IPS DF 4.7 (cell line): ENCODE measurements around the gene KHDRBS1.
"Not testable (repeated sequence)": the region's sequence is repeated elsewhere in the genome, so short reads cannot be mapped to it uniquely, and the experiment has no call there.

Source experiments
- DNase-seq: peaks from one replicate; pipeline ENCODE4 v3.0.0-alpha.2; 2013; ENCODE audit warnings: low spot score; ENCODE audit errors: extremely low read depth

The KHDRBS1 gene

GRCh38 chr1:32013386-32014198 is at the start of gene KHDRBS1:
TSS of gene KHDRBS1 (plus strand) at chr1:32013868. CDS start at chr1:32013996, 128 bp downstream.
- DNase-seq = peak; percentile 87

GRCh38 chr1:31970873-31971272 is 42.8 kb upstream of the KHDRBS1 start:
- DNase-seq = no peak

- no peak for DNase-seq
Measured at GRCh38 chr1:31976401-31976800, 37.3 kb upstream of the KHDRBS1 start.

- peak; percentile 69 for DNase-seq
Measured at GRCh38 chr1:31977385-31978131, 36.1 kb upstream of the KHDRBS1 start.

GRCh38 chr1:31978843-31979400 is 34.7 kb upstream of the KHDRBS1 start:
- DNase-seq = no peak

- DNase-seq = no peak
Measured at GRCh38 chr1:31980835-31981455, 32.7 kb upstream of the KHDRBS1 start.

- no peak for DNase-seq
Measured at GRCh38 chr1:31981456-31981839, 32.2 kb upstream of the KHDRBS1 start.

- no peak for DNase-seq
Measured at GRCh38 chr1:31981972-31982371, 31.7 kb upstream of the KHDRBS1 start.

- no peak for DNase-seq
Measured at GRCh38 chr1:31984419-31985347, 29.0 kb upstream of the KHDRBS1 start.

- DNase-seq = no peak
Measured at GRCh38 chr1:31985430-31985829, 28.2 kb upstream of the KHDRBS1 start.

- DNase-seq = no peak
Measured at GRCh38 chr1:31987135-31987619, 26.5 kb upstream of the KHDRBS1 start.

- no peak for DNase-seq
Measured at GRCh38 chr1:31989964-31990363, 23.7 kb upstream of the KHDRBS1 start.

- no peak for DNase-seq
Measured at GRCh38 chr1:31991182-31991581, 22.5 kb upstream of the KHDRBS1 start.

GRCh38 chr1:31995263-31995662 is 18.4 kb upstream of the KHDRBS1 start:
- DNase-seq = no peak

GRCh38 chr1:31996121-31996520 is 17.5 kb upstream of the KHDRBS1 start:
- DNase-seq = not testable (repeated sequence)

GRCh38 chr1:32001863-32002262 is 11.8 kb upstream of the KHDRBS1 start:
- DNase-seq = no peak

GRCh38 chr1:32002285-32002684 is 11.4 kb upstream of the KHDRBS1 start:
- not testable (repeated sequence) for DNase-seq

- no peak for DNase-seq
Measured at GRCh38 chr1:32005522-32005921, 8.1 kb upstream of the KHDRBS1 start.

- no peak for DNase-seq
Measured at GRCh38 chr1:32007591-32007940, 6.1 kb upstream of the KHDRBS1 start.

- DNase-seq = no peak
Measured at GRCh38 chr1:32010246-32010645, 3.4 kb upstream of the KHDRBS1 start.
